PC-3 (cell line): ENCODE data around the gene ZFAND6.

Experiments
- CTCF ChIP-seq: fragments of 300-600 bp; sonication (generic); conservative IDR thresholded peaks from 2 replicates; pipeline ENCODE4 v1.5.1; 2017; ENCODE audit warnings: antibody characterized with exemption, low read depth, mild to moderate bottlenecking, low read length
- EZH2 ChIP-seq: fragments of 300-600 bp; sonication (generic); IDR thresholded peaks from one replicate; pipeline ENCODE4 v1.6.1; 2017; ENCODE audit warnings: antibody characterized with exemption, mild to moderate bottlenecking, low read length; ENCODE audit not compliant: unreplicated experiment

GRCh38 chr15:80177156-80177555 lies 117.7 kb downstream of the ZFAND6 start:
- TF ChIP-seq CTCF (no peak), EZH2 (no peak)
